Body of pancreas (tissue), 4 donors: ENCODE data around the gene CCR7.

ENCODE experiments used
- POLR2A ChIP-seq, 3 donors: fragments of 450-650 bp; IDR thresholded peaks; one replicate each; pipeline ENCODE4 v1.6.1; 2016; ENCODE audit warnings: antibody characterized with exemption in 3 of 3, mild to moderate bottlenecking in 2 of 3
- TF ChIP-seq, protein P1 (sequence below), 7 experiments: fragments of 450-650 bp in 4 of 7; fragments of 200-600 bp in 3 of 7; sonication (generic) in 3 of 7; IDR thresholded peaks; one replicate each; pipeline ENCODE4 v1.5.1; 2016 to 2019; ENCODE audit warnings: antibody characterized with exemption in 7 of 7

DNA sequence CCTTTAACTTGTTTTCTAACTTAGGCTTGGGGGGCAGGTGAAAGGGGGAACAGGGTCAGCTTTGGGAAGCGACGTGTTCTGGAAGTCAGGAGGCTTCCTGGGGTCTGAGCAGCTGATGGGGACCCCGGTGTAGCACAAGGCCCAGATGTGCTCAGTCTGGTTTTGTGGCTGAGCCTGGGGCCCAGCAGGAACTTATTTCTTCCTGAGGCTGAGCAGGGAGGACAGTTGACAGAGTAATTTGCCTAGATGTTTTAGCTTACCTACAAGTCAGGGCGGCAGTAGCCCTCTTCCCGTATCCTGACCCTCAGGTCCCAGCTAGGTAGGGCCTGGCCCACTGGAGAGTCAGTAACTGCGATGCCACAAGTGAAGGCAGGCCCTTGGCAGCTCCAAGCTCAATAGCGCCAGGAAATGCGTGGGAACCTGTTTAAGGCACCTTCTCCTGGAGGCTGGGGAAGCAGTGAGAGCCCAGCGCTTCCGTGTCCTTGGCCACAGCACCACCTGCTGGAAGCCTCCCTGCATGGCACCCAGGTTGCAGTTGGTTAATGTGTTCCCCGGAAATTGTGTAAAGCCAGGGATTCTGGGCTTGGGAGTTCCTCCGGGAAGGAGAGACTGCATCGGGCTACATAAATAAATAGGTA is 5.2 kb downstream of the CCR7 start:
- TF ChIP-seq, protein P1, sequence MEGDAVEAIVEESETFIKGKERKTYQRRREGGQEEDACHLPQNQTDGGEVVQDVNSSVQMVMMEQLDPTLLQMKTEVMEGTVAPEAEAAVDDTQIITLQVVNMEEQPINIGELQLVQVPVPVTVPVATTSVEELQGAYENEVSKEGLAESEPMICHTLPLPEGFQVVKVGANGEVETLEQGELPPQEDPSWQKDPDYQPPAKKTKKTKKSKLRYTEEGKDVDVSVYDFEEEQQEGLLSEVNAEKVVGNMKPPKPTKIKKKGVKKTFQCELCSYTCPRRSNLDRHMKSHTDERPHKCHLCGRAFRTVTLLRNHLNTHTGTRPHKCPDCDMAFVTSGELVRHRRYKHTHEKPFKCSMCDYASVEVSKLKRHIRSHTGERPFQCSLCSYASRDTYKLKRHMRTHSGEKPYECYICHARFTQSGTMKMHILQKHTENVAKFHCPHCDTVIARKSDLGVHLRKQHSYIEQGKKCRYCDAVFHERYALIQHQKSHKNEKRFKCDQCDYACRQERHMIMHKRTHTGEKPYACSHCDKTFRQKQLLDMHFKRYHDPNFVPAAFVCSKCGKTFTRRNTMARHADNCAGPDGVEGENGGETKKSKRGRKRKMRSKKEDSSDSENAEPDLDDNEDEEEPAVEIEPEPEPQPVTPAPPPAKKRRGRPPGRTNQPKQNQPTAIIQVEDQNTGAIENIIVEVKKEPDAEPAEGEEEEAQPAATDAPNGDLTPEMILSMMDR (IDR thresholded peaks at IDR 0.05), result peak; percentile 93 to 99 (median 98)
- no peak for TF ChIP-seq POLR2A (IDR thresholded peaks at IDR 0.05)
